H1 (cell line): ENCODE results near the gene DAW1. TPM values are rescaled to one million over a fixed set of nuclear protein-coding genes. Genes with fewer than 3 reads are reported as not detected.
A peak's percentile ranks its signal among the peaks of the same experiment; 100 is the strongest.

Source experiments
- CTCF ChIA-PET: fragments of 300-600 bp; sonication (Branson Sonifier 250); formaldehyde crosslinking; loops from one replicate; lab custom pipeline; 2021; ENCODE audit not compliant: partially characterized antibody; lab: Charles Lee
- POLR2A ChIA-PET: fragments of 300-600 bp; sonication (Branson Sonifier 250); formaldehyde crosslinking; loops from one replicate; lab custom pipeline; 2021; ENCODE audit warnings: inconsistent platforms; ENCODE audit not compliant: partially characterized antibody; lab: Charles Lee
- DNase-seq, 2 experiments: peaks; one replicate each; pipeline versions ENCODE4 v3.0.0 to v3.0.0-alpha.2; 2010 to 2022; ENCODE audit warnings: low spot score in 2 of 2, low read depth in 1 of 2, mixed read lengths in 1 of 2
- FAIRE-seq: peaks from 2 replicates; lab custom pipeline; 2011; peaks lifted over from hg19 to GRCh38; lab: Jason Lieb, UNC
- H2AFZ ChIP-seq: 2 replicates; pipeline ENCODE4 v1.8.1; 2012; ENCODE audit warnings: low read length, inconsistent platforms
- H2AK5ac ChIP-seq: 2 replicates; pipeline ENCODE4 v1.6.1; 2013; ENCODE audit warnings: low read depth, low read length
- H2BK120ac ChIP-seq: replicated peaks from 2 replicates; pipeline ENCODE3; 2013; ENCODE audit warnings: low read depth, low read length, inconsistent platforms
- H2BK12ac ChIP-seq: 2 replicates; pipeline ENCODE4 v1.6.1; 2013; ENCODE audit warnings: low read depth, low read length
- H2BK15ac ChIP-seq: 2 replicates; pipeline ENCODE4 v1.6.1; 2013; ENCODE audit warnings: low read length
- H2BK20ac ChIP-seq: 2 replicates; pipeline ENCODE4 v1.6.1; 2013; ENCODE audit warnings: low read length
- H2BK5ac ChIP-seq: 2 replicates; pipeline ENCODE4 v1.6.1; 2013; ENCODE audit warnings: low read depth, low read length
- H3K14ac ChIP-seq: 2 replicates; pipeline ENCODE4 v1.6.1; 2013; ENCODE audit warnings: inconsistent platforms; ENCODE audit not compliant: insufficient read length
- H3K18ac ChIP-seq: 2 replicates; pipeline ENCODE4 v1.6.1; 2013; ENCODE audit warnings: low read length; ENCODE audit errors: extremely low read depth
- H3K23ac ChIP-seq: 2 replicates; pipeline ENCODE4 v1.6.1; 2013; ENCODE audit warnings: inconsistent platforms; ENCODE audit not compliant: insufficient read length
- H3K23me2 ChIP-seq: 2 replicates; pipeline ENCODE4 v1.6.1; 2013; ENCODE audit warnings: low read depth, low read length
- H3K27ac ChIP-seq: 2 replicates; pipeline ENCODE4 v1.6.1; 2011; ENCODE audit warnings: low read depth, low read length, inconsistent platforms
- H3K27me3 ChIP-seq, 4 experiments: replicated peaks in 1 of 4; 1 replicate in 1 of 4; 2 replicates in 3 of 4; pipeline versions ENCODE4 v1.6.1 to v1.8.1; 2011 to 2013; ENCODE audit warnings: low read length in 3 of 4, mild to moderate bottlenecking in 3 of 4, inconsistent platforms in 2 of 4, mixed read lengths in 2 of 4, moderate library complexity in 1 of 4; ENCODE audit not compliant: control insufficient read depth in 3 of 4, insufficient read depth in 3 of 4; ENCODE audit errors: extremely low read depth in 1 of 4
- H3K36me3 ChIP-seq, 4 experiments: 2 replicates each; pipeline versions ENCODE4 v1.6.1 to v1.8.1; 2011 to 2013; ENCODE audit warnings: mild to moderate bottlenecking in 4 of 4, low read length in 3 of 4, moderate library complexity in 2 of 4, control low read depth in 1 of 4, inconsistent platforms in 1 of 4; ENCODE audit not compliant: insufficient read depth in 4 of 4, control insufficient read depth in 2 of 4
- H3K4ac ChIP-seq: replicated peaks from 2 replicates; pipeline ENCODE3; 2013; ENCODE audit warnings: low read length, low read depth, mixed read lengths, inconsistent platforms; ENCODE audit not compliant: insufficient read length
- H3K4me1 ChIP-seq, 4 experiments: replicated peaks in 1 of 4; 1 replicate in 1 of 4; 2 replicates in 3 of 4; pipeline versions ENCODE4 v1.6.1 to v1.8.1; 2011 to 2013; ENCODE audit warnings: low read length in 3 of 4, inconsistent platforms in 2 of 4, mixed read lengths in 1 of 4; ENCODE audit not compliant: insufficient read depth in 4 of 4, control insufficient read depth in 3 of 4
- H3K4me2 ChIP-seq, 2 experiments: 2 replicates each; pipeline versions ENCODE4 v1.6.1 to v1.8.1; 2011 to 2013; ENCODE audit warnings: low read depth in 2 of 2, low read length in 2 of 2, control low read depth in 1 of 2, inconsistent platforms in 1 of 2, mild to moderate bottlenecking in 1 of 2; ENCODE audit not compliant: insufficient read depth in 1 of 2
- H3K4me3 ChIP-seq, 4 experiments: fragments of 200-600, 300-600 bp in 1 of 4; sonication (generic), shearing (Covaris generic), sonication (Bioruptor Twin) in 1 of 4; 2 replicates each; pipeline versions ENCODE4 v1.5.1 to v1.8.1; 2011 to 2016; ENCODE audit warnings: low read length in 4 of 4, low read depth in 3 of 4, control low read depth in 2 of 4, inconsistent platforms in 2 of 4, mild to moderate bottlenecking in 2 of 4, mixed read lengths in 1 of 4, moderate library complexity in 1 of 4; ENCODE audit not compliant: insufficient read depth in 2 of 4; ENCODE audit errors: extremely low read depth in 1 of 4
- H3K56ac ChIP-seq: replicated peaks from 2 replicates; pipeline ENCODE3; 2013; ENCODE audit warnings: low read depth, mild to moderate bottlenecking, mixed read lengths, low read length, inconsistent platforms; ENCODE audit not compliant: insufficient read length
- H3K79me1 ChIP-seq: 2 replicates; pipeline ENCODE4 v1.6.1; 2013; ENCODE audit warnings: low read depth, low read length, control low read depth
- H3K79me2 ChIP-seq, 2 experiments: 2 replicates each; pipeline versions ENCODE4 v1.6.1 to v1.8.1; 2012 to 2013; ENCODE audit warnings: low read length in 2 of 2, mild to moderate bottlenecking in 2 of 2, inconsistent platforms in 1 of 2; ENCODE audit not compliant: insufficient read depth in 2 of 2, control insufficient read depth in 1 of 2
- H3K9ac ChIP-seq, 4 experiments: replicated peaks in 1 of 4; 1 replicate in 1 of 4; 2 replicates in 3 of 4; pipeline versions ENCODE4 v1.6.1 to v1.8.1; 2011 to 2013; ENCODE audit warnings: low read depth in 3 of 4, low read length in 3 of 4, control low read depth in 2 of 4, mild to moderate bottlenecking in 2 of 4, moderate library complexity in 2 of 4, inconsistent platforms in 1 of 4; ENCODE audit errors: extremely low read depth in 1 of 4
- H3K9me3 ChIP-seq, 2 experiments: 2 replicates each; pipeline versions ENCODE4 v1.6.1 to v1.8.1; 2012 to 2013; ENCODE audit warnings: mild to moderate bottlenecking in 2 of 2, moderate library complexity in 2 of 2, control low read depth in 1 of 2, inconsistent platforms in 1 of 2, low read depth in 1 of 2, low read length in 1 of 2, mixed read lengths in 1 of 2; ENCODE audit not compliant: insufficient read depth in 2 of 2
- H4K20me1 ChIP-seq, 2 experiments: replicated peaks in 1 of 2; 2 replicates each; pipeline versions ENCODE3 to v1.8.1; 2011 to 2013; ENCODE audit warnings: inconsistent platforms in 2 of 2, low read length in 2 of 2, mild to moderate bottlenecking in 1 of 2; ENCODE audit not compliant: insufficient read depth in 2 of 2, control insufficient read depth in 1 of 2
- H4K5ac ChIP-seq: 2 replicates; pipeline ENCODE4 v1.6.1; 2013; ENCODE audit warnings: low read length, low read depth, mixed read lengths, inconsistent platforms; ENCODE audit not compliant: insufficient read length
- H4K8ac ChIP-seq: 2 replicates; pipeline ENCODE4 v1.8.0; 2013; ENCODE audit warnings: mild to moderate bottlenecking, moderate library complexity, low read length, inconsistent platforms; ENCODE audit not compliant: insufficient read depth; ENCODE audit errors: extremely low read depth
- H4K91ac ChIP-seq: replicated peaks from 2 replicates; pipeline ENCODE3; 2013; ENCODE audit warnings: low read length, mixed read lengths, inconsistent platforms; ENCODE audit not compliant: insufficient read length
- ASH2L ChIP-seq: fragments of 200-600, 300-600 bp; sonication (generic); IDR thresholded peaks from one replicate; pipeline ENCODE4 v1.7.1; 2017; ENCODE audit warnings: low read length
- MAFK ChIP-seq: IDR thresholded peaks from 2 replicates; pipeline ENCODE4 v1.6.1; 2012; ENCODE audit warnings: low read depth, mild to moderate bottlenecking, improper control_type of control experiment, low read length
- WGBS, 2 experiments: shearing (Covaris generic) in 1 of 2; methylation state at CpG; one replicate each; pipeline versions ENCODE4 v1.1.6 to v1.1.7; 2013 to 2015; ENCODE audit warnings: low lambda C conversion rate in 2 of 2, mixed read lengths in 2 of 2, inconsistent platforms in 1 of 2, low coverage in 1 of 2, missing lambda C conversion rate in 1 of 2; ENCODE audit not compliant: insufficient replicate concordance in 2 of 2, insufficient coverage in 1 of 2, insufficient read length in 1 of 2; ENCODE audit errors: extremely low coverage in 1 of 2, missing lambda C conversion rate in 1 of 2; 5-methylcytosine and 5-hydroxymethylcytosine counted together
- polyA plus RNA-seq, 7 experiments: library from polyadenylated mRNA; depleted of rRNA in 3 of 7; stranded (reverse) in 5 of 7; unstranded in 2 of 7; fragments of >200 nt in 5 of 7; fragments of 200-250 nt in 2 of 7; gene quantifications; 1 replicate in 5 of 7; 2 replicates in 1 of 7; 4 replicates in 1 of 7; pipeline versions ENCODE4 v1.2.1 to v1.2.3, GENCODE V29; 2011 to 2013; ENCODE audit warnings: missing spikeins in 2 of 7, mixed read lengths in 2 of 7
- total RNA-seq: library from RNA; stranded (reverse); fragmentation: NEBNext Ultra II Directional; extraction: Animal tissue kit (Norgen Biotek cat#: 25700); gene quantifications from 2 replicates; pipeline ENCODE4 v1.2.1, GENCODE V29; 2021

The DAW1 gene
- total and polyA plus RNA-seq, 2 of the 8 experiments (the other 6 are each of a cell fraction or from before 2014, with no cell fraction given): 0.44 to 1.4 TPM

GRCh38 chr2:227848146-227848545 is 23.3 kb upstream of the DAW1 start:
- no peak overlapping the region for H3K27ac ChIP-seq
- no peak overlapping the region for H3K9ac ChIP-seq
- no peaks in the 10 kb centered on the region for H3K36me3 ChIP-seq
- H3K14ac ChIP-seq: no peak overlapping the region
- no peak overlapping the region for H2BK120ac ChIP-seq
- no peaks in the 10 kb centered on the region for H3K79me2 ChIP-seq
- H3K4me1 ChIP-seq: no peaks in the 10 kb centered on the region; a peak in 1 of 7 replicates
- no peak overlapping the region for H4K91ac ChIP-seq
- no peak overlapping the region for H3K4ac ChIP-seq
- peak overlapping the region; percentile 82; the same call in 1 of the 2 replicates for H2AFZ ChIP-seq
- H3K23me2 ChIP-seq: no peaks in the 10 kb centered on the region; the same call in 1 of the 2 replicates
- H4K5ac ChIP-seq: no peak overlapping the region
- no peaks in the 10 kb centered on the region for H4K20me1 ChIP-seq
- no peak overlapping the region for H3K4me3 ChIP-seq
- H4K8ac ChIP-seq: no peak overlapping the region
- TF ChIP-seq ASH2L: no peak
- TF ChIP-seq MAFK: no peak
- CTCF ChIA-PET: no interaction called here
- DNase-seq (no peak), FAIRE-seq (no peak)
- H2BK20ac ChIP-seq: no peak overlapping the region
- H3K79me1 ChIP-seq: no peaks in the 10 kb centered on the region
- POLR2A ChIA-PET: no interaction called here
- H3K56ac ChIP-seq: no peak overlapping the region
- H2AK5ac ChIP-seq: no peak overlapping the region
- 72% methylated on average over 3 of the region's 3 CpGs; no CpG with 5 or more reads in 1 of the 2 experiments for WGBS, 2 experiments
- H3K4me2 ChIP-seq: no peak overlapping the region
- no peak overlapping the region for H2BK5ac ChIP-seq
- no peak overlapping the region for H3K23ac ChIP-seq
- no peak overlapping the region for H2BK15ac ChIP-seq
- no peaks in the 10 kb centered on the region for H3K27me3 ChIP-seq
- H2BK12ac ChIP-seq: no peak overlapping the region
- H3K18ac ChIP-seq: no peak overlapping the region
- H3K9me3 ChIP-seq: no peaks in the 10 kb centered on the region
